OCI-LY1 (cell line): ENCODE measurements around the gene GABRA4.

ENCODE experiments used
- CTCF ChIP-seq: fragments of 200-600 bp; sonication (generic), shearing (Covaris generic); IDR thresholded peaks from 2 replicates; pipeline ENCODE4 v1.5.1; 2017; ENCODE audit warnings: mild to moderate bottlenecking, antibody characterized with exemption, low read length, moderate library complexity, mixed read lengths
- EZH2 ChIP-seq: fragments of 200-600 bp; sonication (generic), shearing (Covaris generic); IDR thresholded peaks from 2 replicates; pipeline ENCODE4 v1.8.0; 2017; ENCODE audit warnings: borderline replicate concordance, mixed run types, mild to moderate bottlenecking, antibody characterized with exemption, low read length, moderate library complexity, mixed read lengths

- TF ChIP-seq CTCF (no peak), EZH2 (no peak)
These were observed 18.4 kb downstream of the GABRA4 start for GRCh38 chr4:46974891-46975543.
